HG02938 (cell line): ENCODE measurements around the gene DNAJC13.

ENCODE experiments used
- ATAC-seq: cut with Tn5 transposase; IDR thresholded peaks from one replicate; pipeline ENCODE4 v1.9.1; 2021; ENCODE audit warnings: mild to moderate bottlenecking, moderate library complexity; ENCODE audit not compliant: unreplicated experiment

The DNAJC13 gene

DNA sequence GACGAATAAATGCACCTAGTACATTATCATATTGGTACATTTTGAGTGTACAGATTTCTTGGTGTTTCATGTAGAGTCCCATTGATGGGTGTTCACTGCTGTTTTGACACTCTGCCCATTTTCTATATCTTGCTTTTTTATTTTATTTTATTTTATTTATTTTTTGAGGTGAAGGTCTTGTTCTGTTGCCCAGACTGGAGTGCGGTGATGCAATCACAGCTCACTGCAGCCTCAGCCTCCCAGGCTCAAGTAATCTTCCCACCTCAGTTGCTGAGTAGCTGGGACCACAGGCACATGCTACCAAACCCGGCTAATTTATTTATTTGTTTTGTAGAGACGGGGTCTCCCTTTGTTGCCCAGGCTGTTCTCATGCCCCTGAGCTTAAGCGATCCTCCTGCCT, 44.2 kb downstream of the DNAJC13 start:
- no peak for ATAC-seq

DNA sequence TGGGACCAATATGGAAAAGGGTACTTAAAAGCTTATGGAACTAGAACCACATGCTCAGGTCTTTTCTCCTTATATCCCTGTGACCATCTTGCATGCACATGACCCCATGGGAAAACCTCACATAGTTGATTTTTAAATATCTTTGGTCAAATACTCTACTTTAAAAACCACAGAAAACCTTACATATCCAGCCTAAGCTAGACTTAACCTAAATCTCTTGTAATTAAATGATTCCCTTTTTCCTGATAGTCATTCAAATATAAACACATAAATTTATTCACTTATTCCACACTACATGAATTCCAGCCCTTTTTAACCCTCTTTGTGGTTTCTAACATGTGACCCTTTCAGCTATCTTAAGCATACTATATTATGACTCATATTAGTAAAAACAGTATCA, 46.8 kb downstream of the DNAJC13 start:
- no peak for ATAC-seq

DNA sequence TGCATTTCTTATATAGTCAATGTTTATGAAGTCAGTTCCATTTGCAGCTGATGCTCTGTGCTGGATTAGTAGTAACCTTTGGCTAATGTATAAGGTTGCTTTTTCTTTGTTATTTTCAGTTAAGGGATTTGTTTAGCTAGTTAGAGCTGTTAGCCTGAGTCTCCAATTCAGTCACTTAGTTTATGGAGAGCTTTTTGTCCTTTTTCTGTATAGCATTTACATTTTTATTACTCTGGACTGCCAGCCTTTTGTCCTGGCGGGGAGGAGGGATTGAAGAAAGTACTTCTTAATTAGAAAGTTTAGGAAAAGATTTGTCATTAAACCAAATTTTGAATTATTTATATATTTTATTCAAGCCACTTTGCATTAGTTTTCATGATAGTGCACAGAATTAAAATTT, 52.0 kb downstream of the DNAJC13 start:
- ATAC-seq = no peak

DNA sequence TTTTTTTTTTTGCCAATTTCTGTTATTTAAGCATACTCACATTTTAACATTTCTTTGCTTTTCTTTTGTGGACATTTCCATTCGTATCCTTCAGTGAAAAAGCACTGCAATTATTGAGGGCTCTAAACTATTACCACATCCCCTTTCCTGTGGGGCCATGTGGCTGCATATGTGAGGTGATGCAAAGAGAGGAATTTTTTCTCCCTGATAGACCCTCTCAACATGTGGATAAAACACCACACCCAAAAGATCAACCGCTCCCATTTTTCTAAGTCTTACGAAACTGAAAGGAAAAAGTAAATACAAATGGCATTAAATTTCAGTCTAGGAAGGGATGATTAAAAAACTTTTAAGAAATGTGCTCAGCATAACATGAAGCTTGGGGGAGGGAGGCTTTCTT, 68.8 kb downstream of the DNAJC13 start:
- no peak for ATAC-seq

DNA sequence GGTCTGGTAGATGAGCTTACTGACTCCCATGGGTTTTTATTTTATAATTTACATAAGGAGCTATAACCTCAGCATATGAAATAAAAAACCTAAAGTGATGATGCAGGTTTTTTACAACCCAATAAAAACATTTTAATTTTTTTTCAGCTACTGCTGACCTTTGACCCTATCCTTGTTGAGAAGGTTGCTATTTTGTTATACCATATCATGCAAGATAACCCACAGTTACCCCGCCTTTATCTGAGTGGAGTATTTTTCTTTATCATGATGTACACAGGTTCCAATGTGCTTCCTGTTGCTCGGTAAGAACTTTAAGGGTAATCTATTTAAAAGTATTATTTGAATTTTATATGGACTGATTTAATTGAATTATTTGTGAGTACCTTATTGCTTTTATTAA, 70.8 kb downstream of the DNAJC13 start:
- no peak for ATAC-seq

DNA sequence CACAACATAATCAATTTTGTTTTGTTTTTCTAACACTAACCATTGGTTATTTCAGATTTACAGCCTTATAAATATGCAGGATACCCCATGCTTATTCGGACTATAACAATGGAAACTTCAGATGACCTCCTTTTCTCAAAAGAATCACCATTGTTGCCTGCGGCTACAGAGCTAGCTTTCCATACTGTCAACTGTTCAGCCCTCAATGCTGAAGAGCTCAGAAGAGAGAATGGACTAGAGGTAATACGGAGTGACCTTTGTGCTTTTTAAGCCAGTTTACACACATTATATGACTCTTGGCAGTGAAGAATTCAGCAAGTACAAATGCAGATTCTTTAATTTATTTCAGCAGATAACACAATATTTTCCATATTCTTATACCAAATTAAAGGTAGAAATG, 81.8 kb downstream of the DNAJC13 start:
- ATAC-seq = no peak

DNA sequence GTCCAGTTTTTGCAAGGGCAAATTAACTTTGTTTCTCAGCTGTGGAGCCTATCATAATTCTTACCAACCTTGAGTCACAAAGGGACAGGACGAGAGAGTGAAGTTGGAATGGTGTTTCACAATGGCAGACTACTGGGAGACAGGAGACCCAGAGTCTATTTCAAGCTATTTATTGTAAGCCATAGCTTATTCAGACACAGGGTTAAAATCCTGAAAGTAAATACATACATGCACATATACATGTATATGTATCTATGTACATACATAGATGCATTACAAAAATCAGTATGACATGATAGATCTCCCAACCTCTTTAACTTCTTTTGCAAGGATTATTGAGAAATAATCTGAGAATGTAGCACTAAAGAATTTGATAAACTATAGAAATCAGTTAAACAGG, 86.3 kb downstream of the DNAJC13 start:
- no peak for ATAC-seq

DNA sequence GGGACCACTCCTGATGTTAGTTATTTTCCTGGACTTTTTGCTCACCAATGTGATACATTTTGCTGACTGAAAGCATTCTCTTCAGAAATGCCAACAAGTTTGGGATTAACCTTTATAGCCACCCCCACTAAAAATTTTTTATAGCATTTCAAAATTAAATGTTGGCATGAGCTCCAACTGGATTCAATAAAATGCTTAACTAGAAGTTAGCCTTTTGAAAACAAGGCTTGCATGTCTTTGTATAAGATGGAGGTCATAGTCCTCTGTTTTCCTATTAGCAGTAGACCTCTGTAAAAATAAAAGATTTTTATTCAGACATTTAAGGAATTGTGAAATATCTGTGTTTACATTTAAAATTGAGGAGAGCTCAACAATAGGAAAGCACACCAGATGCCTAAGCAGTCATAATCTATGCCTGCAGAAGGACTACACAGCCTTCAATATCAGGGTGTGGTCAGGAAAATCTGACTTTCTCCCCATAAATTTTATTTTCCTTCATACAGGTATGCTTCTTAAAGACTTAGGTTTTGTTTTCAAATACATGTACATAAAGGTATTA, 87.2 kb downstream of the DNAJC13 start:
- ATAC-seq = no peak

DNA sequence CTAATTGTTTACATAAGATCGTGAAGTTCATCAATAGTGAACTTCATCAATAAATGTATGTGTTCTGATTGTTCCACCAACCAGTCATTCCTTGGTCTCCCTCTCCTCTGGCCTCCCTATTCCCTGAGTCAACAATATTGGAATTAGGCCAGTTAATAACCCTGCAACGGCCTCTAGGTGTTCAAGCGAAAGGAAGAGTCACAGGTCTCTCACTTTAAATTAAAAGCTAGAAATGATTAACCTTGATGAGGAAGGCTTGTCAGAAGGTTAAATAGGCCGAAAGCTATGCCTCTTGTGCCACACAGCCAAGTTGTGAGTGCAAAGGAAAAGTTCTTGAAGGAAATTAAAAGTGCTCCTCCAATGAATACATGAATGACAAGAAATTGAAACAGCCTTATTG, 90.4 kb downstream of the DNAJC13 start:
- ATAC-seq = no peak

DNA sequence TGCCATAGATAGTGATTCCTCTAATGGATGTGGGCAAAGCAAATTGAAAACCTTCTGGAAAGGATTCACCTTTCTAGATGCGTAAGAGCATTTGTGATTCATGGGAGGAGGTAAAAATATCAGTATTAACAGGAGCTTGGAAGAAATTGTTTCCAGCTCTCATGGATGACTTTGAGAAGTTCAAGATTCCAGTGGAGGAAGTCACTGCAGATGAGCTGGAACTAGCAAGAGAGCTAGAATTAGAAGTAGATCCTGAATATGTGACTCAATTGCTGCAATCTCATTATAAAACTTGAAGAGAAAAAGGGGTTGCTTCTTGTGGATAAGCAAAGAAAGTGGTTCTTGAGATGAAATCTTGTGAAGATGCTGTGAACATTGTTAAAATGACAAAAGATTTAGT, 91.8 kb downstream of the DNAJC13 start:
- no peak for ATAC-seq

DNA sequence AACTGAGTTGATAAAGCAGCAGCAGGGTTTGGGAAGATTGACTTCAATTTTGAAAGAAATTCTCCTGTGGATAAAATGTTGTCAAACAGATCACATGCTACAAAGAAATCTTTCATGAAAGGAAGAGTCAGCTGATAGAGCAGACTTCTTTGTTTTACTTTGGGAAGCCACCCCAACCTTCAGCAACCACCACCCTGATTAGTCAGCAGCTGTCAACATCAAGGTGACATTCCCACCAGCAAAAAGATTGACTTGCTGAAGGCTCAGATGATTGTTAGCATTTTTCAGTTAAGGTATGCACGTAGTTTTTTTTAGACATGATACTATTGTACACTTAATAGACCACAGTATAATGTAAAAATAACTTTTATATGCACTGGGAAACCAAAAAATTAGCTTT, 92.2 kb downstream of the DNAJC13 start:
- ATAC-seq = no peak

DNA sequence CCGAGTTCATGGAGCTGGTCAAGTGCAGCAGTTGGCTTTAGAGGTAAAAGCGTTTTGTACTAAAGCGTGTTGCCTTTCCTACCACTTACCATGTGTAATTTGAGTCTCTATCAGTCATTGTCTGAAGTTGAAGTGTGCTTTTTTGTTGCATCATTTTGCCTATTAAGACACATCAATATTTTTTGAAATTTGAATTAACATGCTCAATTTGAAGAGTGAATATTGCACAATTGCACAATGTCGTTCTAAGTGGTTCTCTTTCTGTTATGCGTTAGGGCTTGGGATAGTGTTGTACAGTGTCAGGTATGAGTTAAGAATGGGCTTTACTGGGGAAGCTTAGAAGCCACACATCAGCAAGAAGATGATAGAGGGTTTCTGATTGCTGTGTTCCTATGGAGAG, 95.8 kb downstream of the DNAJC13 start:
- no peak for ATAC-seq

DNA sequence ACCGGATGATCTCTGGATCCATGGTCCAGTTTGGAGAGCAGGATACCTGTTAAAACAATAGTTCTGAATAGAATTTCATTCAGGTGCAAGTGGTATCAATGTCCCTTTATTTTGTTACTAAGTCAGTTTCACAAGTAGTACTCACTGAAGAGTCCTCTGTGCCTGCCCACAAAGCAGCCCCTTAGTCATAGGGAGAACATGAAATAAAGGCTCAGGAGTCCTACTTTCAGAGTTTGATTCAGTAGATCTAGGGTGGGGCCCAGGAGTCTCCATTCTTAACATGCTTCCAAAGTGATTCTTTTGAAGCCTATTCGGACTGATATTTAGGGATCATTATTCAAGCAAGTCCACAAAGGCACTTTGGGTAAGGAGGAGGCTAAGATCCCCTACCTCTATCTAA, 100.0 kb downstream of the DNAJC13 start:
- no peak for ATAC-seq

DNA sequence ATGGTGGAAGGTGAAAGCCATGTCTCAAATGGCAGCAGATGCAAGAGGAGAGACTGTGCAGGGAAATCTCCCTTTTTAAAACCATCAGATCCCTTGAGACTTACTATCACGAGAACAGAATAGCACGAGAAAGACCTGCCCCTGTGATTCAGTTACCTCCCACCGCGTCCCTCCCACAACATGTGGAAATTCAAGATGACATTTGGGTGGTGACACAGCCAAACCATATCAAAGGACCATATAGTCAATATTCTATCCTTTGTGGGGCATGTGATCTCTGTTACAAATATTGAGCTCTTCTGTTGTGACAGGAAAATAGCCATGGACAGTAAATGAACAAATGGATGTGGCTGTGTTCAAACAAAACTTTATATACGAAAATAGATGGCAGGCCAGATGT, 102.6 kb downstream of the DNAJC13 start:
- no peak for ATAC-seq

DNA sequence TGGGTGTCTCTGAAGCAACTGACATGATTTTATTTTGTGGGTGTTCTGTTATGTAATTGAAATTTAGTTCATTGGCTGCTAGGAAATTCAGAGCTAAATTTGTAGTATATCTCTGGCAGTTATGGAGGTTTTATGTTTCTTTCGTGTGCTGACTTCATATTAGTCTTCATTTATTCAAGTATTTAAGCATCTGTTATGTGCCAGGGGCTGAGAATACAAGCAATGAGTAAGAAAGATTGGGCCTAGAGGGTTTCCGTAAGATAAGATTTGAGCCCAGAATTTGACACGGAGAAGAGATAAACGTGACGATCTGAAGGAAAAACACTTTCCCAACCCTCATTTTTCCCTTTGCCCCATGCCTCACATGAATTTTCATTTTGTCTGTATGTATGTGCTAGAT, 104.6 kb downstream of the DNAJC13 start:
- no peak for ATAC-seq

DNA sequence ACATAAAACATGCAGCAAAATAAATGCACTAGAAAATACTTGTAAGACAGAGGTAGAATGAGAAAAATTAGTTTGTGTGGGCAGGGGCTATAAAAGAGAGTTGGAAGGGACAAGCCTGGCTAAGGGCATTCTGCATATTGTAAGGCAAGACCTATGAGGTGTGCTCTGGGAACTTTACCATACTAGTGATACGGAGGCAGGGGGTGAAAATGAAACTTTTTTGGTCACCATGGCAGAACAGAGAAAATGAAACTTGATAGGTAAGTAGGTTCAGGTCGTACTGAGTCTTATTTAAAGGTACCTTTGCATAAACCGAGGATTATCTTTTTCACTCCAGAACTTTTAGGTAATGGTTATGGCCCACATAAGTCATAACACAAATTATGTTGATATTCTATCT, 105.1 kb downstream of the DNAJC13 start:
- peak; percentile 89 for ATAC-seq

DNA sequence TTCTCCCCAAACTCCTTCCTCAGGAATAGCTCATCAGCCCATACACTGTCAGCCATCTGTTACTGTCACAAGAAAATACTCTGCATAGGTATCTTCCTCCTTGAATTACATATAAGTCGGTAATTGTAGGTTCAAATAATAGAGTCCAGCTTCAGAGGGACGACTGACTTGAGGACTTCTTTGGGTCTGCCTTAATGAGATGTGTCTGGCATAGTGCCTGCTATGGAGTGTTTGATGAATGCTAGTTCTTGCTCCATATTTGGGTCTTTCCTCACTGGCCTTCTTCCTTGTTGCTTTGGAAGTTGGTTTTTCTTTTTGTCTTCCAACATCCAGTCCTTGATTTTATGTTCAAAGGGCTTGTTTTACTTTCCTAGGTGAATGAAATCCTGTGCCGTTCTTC, 113.3 kb downstream of the DNAJC13 start:
- no peak for ATAC-seq

DNA sequence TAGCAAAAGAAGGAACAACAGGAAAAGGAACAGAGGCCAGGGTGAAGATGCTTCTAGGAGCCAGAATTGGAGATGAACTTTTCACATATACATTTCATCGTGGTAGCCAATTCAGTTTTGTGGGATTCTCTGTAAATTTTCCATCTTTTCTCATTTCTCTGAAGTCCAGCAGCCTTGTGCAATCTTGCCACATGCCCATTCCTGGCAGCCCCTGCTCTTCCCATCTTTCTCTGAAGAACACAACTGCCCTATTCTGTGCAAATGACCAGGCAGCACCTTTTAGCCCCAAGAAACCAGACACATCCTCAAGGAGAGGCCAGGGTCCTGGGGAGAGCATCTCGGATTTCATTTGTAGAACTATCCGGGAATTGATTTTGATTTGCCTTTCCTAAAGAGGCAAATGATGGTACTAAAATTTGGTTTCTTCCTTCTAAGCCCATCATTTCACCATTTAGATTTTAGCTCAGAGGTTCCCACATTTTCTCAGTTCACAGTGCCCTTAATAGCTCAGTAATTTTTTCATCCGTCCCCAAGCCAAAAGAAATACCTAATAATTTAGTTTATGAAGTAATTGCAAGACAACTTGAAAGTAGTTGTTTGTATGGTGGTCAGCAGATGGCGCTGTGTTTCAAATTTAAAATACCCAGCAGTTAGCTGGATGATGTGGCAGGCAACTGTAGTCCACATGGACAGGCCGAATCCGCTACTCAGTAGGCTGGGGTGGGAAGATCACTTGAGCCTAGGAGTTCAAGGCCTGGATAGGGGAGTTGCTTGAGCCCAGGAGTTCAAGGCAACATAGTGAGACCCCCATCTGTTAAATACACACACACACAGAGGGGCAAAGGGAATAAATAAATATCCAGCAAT, 118.5 kb downstream of the DNAJC13 start:
- peak; percentile 52 for ATAC-seq

DNA sequence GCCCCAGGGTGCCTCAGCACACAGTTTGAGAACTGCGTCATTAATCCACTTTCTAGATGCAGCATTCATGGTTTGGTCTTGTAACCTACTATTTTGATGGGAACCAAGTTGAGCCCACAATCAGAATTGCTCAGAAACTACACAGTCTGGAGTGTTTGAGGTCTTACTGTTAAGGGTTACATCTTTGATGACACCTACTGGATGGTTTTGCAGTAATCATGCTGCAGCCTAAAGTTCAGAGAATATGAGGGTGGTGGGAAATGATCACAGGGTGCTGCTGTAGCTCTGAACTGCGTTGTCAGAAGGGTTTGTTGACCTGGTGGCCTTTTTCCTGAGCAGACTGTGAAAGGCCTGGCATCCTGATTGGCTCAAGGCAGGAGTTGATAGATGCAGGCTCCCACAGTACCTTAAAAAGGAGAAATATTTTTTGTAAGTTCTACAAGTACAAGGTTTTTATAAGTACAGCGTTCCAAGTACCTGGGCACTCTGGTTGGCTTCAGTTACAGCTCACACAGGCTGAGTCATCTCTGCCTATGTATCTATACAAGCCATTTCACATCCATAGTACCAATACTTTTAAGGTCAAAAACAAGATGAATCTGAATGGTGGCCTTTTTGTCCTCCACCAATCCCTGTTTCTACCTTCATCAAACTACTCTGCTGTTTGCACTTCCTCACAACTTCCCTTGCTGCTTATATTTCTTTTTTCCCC, 119.3 kb downstream of the DNAJC13 start:
- no peak for ATAC-seq

DNA sequence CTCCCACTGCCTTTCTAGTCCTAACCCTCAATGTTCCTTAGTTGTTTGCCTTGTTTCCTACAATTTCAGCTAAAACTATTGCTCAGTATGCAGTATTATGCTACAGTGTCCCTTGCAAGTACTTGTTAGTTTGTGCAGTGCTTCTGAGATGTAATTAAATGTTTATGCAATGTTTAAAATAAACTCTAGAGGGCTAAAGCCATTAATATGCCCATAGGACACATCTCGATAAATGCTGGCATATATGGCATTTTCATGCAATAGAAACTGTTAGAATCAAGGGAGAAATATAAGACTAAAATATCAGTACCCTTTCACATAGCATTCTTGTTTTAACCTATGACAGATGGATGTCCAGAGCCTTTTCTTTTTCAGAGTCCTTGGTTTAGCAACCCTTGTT, 120.0 kb downstream of the DNAJC13 start:
- no peak for ATAC-seq

DNA sequence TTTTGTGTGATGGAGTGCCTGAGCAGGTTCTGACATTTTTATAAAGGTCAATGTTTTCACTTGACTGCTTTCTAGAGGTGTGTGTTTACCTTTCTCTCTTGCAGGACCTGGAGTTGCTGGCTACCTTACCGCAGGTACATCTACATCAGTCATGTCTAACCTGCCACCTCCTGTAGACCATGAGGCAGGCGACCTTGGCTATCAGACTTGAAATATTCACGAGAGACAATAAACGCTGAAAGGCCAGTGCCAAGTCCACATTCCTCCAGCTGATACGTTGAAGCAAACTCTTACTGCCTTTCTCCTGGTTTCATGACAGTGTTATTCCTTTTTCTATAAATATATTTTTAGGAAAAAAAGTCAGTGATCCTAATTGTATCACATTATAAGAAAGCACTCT, 120.8 kb downstream of the DNAJC13 start:
- no peak for ATAC-seq

DNA sequence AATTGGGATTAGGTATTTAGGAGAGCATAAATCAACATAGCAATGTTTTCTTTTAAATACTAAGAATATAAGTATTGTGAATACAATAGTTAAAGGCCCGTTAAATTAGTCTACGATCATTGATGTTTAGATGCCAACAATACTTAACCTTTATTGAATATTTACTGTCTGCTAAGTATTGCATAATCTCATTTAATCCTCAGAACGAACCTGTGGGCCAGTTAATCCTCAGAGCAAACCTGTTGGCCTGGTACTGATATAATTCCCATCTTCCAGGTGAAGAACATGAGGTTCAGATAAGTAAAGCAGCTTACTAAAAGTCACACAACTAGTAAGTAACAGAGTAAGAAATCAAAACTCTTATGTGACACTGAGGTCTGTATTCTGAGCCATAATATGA, 122.4 kb downstream of the DNAJC13 start:
- ATAC-seq = no peak
